ENCODE data around the gene MADCAM1.

The MADCAM1 gene

DNA sequence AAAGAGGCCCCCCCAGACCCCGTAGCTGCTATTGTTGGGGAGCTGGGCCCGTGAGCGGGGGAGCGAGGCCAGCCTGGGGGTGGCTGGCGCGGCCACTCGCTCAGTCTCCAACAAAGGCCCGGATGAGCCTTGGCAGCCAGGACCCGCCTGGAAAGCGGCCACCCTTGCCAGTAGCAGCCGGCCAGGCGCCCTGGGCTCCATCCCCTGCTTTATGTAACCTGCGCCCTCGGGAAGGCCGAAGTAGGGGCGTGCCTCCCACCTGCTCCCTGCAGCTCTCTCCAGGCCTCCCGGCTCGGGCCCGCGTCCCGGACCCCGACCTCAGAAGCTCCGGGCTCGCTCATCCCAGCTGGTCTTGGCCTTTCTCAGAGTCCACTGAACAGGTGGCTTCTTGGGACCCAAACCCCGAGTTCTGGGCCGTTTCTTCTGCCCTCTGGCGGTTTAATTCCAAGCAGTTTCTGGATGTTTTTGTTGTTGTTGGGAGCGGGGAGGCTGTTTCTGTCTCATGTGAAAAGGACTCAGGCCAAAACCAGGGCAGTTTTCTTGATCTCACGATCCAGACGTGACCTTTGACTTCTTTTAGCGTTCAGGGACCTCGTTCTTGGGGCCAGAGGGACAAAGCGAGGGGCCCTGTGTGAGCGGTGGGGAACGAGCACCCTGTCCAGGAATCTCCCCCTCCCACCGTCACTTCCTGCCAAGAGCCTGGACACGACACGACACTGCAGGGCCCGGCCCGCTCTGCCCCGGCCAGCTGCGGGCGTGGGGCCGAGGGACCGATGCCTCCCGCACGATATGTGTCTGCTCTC, 36.5 kb downstream of the MADCAM1 start:
- no peak for DNase-seq

DNA sequence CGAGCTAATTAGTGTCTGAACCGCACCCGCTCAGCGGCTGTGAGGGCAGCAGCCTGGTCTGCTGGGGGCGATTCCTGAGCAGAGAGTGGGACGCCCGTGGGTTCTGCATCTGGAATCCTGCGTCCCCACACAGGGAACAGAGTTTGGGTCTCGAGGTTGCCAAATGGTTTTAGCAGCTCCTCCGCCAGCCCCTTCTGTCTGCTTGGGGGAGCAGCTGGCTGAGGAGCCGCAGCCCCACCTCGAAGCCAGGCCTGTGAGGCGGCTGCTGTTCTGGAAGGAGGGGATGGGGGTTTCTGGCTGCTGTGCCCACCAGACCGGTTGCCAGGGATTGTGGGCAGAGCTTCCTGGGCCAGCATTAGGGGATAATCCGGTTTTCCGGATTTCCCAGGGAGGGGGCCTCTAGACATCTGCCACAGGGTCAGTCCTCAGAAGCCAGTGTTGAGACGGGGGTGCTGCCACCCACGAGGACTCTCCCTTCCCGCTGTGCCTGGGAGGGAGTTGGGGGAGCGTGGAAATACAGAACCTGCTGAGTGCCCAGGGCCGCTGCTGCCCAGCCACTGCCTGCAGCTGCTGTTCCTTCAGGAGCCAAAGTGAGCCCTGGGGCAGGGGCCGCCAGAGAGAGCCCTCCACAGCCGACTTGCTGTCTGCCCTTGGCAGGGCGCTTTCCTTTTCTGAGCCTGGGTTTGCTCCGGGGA, 37.2 kb downstream of the MADCAM1 start:
- DNase-seq, result no peak

DNA sequence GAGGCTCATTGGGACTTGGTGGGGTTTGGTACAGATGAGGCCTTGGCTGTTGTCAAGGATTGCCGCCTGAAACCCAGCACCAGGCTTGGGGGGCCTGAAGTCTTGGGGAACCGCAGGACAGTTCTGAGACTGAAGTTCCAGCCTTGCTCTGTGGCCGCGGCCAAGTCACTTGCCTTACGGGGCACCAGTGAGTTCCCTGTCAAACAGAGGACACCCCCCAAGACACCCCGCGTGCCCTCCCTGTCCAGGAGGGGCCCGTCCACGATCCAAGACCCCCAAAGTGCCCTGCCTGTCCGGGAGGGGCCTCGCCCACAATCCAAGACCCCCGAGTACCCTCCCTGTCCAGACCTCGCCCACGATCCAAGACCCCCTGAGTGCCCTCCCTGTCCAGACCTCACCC, 37.8 kb downstream of the MADCAM1 start:
- no peak for DNase-seq

DNA sequence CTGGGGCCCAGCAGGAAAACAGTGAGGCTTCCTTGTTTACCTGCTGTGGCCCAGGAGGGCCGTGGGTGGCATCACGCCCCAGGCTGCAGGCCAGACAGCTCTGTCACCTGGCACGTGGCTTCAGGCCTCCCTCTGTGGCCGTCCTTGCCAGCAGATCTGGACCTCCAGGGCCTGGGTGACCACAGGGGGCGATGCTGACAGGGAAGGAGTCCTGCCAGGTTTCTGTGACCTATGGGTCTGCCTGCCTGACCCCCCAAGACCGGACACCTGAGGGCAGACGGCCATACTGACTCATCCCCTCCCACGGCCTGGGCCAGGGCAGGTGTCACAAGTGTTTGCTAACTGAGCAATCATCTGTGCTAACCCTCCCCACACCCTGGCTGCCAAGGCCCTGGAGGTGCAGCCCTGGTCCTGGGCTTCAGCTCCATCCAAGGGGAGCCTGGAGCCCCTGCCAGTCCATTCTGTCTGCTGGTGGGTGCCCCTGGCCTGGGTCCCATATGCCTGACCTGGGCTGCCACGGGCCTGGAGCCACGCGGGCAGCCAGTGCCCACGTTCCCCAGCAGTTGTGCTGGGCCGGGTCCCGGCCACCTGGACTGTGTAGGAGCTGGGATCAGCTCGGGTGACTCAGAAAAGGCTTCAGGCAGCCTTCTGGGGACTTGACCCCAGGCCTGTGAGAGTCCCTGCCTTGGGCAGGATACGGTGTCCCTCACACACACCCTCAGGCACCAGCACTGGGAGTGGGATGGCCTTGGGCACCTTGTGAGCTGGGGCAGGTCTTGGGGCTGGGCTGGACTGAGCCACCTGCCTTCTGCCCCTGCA, 38.9 kb downstream of the MADCAM1 start:
- no peak for DNase-seq

DNA sequence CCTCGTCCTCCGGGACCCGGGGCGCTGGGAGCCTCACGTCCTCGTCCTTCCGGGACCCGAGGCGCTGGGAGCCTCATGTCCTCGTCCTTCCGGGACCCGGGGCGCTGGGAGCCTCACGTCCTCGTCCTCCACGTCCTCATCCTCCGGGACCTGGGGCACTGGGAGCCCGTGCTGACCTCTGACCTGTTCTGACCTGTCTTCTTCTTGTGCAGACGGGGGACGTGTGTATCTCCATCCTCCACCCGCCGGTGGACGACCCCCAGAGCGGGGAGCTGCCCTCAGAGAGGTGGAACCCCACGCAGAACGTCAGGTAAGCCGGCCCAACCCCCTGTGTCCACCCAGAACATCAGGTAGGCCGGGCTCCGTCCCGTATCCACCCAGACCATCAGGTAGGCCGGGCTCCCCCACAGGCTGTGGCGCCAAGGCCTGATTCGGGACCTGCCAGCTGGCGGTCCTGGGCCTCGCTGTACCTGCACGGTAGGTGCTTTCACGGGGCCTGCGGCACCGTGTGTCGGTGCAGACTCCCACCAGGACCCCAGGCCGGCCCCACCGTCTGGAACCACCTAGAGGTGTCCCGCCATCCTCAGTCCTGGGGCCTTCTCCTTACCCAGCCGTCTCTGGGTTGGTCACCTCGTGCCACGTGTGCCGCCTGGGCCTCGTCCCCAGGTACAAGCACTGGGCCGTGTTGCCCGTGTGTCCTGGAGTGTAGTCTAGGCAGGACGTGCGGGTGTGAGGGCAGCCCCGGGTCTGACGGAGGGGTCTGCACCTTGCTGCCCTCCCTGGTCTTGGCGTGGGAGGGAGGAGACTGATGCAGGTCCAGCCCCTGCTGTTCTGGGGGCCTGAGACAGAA, 40.0 kb downstream of the MADCAM1 start:
- DNase-seq, result no peak

DNA sequence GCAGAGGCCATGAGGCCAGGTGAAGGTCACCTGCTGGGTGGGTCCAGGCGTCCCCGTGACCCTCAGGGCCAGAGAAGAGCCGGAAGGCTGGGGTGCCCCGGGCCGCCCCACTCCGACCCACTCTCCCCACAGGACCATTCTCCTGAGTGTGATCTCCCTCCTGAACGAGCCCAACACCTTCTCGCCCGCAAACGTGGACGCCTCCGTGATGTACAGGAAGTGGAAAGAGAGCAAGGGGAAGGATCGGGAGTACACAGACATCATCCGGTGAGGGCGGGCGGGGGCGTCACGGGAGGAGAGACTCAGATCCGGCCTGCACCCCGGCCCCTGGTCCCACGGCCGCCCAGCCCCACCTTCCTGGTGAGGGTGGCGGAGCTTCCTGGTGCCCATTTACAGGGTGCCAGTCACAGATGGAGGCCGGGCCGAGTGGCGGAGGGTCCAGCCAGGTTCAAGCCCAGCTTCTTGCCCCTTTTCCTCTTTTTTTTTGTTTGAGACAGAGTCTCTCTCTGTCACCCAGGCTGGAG, 40.7 kb downstream of the MADCAM1 start:
- DNase-seq, result no peak

DNA sequence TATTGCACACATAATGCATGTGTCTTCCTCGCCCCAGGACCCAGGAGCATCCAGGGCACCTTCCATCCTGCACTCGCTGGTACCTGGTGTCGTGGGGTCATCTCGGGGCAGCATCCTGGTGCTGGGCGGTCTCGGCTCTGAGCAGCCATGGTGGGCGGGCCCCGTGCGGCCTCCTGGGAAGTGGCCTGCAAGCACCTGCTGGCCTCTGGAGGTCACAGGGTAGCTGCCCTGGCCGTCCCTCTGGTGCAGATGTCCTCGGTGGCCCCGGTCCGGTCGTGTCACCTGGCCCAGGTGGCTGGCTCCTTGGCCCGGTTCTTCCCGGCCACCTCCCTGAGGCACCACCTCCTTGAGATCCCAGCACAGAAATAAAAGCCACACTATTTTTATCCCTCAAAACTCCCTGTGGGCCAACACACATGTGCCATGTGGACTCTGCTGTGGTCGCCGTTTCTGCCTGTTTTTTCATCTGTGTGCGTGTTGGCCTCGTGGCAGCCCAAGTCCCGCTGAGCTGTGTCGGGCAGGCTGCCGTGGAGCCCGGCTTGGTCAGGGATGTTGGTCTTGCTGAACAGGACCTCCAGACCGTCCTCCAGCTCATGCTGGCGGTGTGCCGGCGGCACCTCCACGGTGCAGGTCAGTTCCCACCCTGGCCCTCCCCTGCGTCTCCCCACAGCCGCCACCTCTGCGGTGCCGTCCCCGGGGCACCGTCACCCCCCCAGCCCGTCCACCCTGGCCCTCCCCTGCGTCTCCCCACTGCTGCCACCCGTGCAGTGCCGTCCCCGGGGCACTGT, 42.5 kb downstream of the MADCAM1 start:
- DNase-seq, result no peak

DNA sequence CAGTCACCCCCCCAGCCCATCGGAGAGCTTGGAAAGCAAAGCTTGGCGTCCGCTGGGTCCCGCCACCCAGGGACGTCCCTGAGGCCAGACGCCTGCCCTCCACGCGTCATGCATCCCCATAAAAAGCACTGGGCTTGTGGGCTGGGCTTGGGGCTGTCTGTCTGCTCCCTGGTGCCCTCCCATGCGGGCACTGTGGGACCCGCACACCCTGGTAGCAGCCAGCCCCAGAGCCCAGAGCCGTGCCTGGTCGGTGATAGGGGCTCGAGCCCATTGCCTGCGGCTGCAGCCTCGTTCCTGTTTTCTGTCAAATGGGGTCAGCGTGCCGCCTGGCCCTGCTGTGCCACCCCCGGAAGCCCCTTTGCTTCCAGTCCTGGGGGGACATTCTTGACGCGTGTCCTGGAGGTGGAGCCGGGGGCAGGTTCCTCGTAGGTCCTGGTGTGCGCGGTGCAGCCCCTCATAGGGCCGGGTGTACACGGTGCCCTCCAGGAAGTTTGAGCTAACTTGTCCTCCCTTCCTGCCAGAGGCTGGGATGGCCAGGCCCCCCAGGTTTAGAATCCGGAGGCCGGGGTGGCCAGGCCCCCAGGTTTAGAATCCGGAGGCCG, 43.2 kb downstream of the MADCAM1 start:
- DNase-seq, result no peak

DNA sequence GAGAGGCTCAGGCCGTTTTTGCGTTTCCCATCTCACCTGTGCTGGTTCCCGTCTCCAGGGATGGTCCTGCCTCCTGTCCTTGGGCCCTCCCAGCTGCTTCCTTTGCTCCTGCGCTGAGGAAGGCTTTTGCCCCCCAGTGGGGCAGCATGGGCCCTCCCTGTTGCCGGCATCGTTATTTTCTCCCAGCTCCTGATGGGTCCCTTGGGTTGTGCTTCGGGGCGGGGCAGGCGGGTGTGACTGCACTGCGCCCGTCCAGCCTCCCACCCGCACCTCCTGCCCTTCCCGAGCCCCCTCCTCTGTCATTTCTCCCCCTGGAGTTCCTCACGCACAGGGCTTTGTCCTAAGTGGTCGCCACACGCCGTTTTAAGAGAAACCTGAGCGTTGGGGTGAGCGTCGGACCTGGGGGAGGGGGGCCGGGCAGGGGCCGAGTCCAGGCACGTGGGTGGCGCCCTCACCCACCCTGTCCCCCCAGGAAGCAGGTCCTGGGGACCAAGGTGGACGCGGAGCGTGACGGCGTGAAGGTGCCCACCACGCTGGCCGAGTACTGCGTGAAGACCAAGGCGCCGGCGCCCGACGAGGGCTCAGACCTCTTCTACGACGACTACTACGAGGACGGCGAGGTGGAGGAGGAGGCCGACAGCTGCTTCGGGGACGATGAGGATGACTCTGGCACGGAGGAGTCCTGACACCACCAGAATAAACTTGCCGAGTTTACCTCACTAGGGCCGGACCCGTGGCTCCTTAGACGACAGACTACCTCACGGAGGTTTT, 44.8 kb downstream of the MADCAM1 start:
- no peak for DNase-seq

DNA sequence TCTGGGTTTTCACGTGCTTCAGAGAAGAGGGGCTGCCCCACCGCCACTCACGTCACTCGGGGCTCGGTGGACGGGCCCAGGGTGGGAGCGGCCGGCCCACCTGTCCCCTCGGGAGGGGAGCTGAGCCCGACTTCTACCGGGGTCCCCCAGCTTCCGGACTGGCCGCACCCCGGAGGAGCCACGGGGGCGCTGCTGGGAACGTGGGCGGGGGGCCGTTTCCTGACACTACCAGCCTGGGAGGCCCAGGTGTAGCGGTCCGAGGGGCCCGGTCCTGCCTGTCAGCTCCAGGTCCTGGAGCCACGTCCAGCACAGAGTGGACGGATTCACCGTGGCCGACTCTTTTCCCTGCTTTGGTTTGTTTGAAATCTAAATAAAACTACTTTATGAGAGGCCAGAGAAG, 45.4 kb downstream of the MADCAM1 start:
- no peak for DNase-seq

DNA sequence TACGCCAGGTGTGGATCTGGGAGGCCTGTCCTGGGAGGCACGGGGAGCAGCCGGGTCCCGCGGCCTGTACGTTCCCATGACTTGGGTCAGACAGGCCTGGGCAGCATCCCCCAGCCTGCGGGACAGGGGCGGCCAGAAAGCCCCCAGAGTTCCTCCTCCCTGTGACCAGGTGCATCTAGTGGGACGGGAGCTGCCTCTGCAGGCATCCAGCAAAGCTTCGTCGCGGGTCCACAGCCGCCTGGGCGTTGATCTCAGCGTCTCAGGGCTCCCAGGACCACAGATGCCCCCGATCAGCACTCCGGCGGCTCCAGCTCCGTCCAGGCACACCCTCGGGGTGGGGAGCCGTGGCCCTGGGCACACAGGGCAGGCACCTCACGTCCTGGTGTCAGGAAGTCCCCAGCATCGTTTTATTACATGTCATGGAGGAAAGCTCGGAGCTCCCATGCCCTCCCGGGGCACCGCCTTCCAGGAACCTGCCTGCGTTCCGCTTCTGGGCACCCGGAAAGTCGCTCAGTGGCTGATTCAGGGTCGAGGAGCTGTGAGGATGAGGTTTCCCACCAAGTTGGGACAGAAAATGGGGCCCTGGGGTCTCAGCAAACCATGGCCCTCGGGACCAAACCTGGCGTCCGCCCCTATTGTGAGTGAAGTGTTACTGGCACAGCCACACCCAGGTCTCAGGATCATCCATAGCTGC, 46.0 kb downstream of the MADCAM1 start:
- no peak for DNase-seq

DNA sequence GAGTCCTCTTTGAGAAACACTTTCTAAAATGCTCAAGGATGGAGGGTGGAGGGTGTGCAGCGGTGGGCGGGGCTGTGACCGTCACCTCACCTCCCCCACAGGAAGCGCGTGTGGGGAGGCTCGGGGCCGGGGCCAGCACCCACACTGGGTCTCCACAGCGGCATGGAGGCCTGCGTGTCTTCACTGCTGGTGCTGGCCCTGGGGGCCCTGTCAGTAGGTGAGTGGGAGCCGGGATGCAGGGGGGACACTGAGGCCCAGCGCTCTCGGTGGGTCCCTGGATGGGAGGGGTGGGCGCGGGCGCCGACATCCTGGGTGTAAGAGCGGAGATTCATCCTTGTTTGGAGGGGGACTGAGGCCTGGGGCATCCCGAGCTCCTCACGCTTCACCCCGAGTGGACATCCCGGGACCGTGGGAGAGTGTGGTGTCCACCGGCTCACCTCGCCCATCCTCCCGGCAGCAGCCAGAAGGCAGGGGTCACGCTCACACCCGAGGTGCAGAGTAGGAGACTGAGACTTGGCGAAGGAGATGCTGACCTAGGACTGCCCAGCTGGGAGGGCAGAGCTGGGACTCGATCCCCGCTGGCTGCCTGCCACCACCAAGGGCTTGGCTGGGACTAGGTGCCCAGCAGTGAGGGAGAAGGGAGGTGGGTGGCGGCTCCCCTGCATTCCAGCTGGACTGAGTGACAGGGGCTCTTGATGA, 47.8 kb downstream of the MADCAM1 start, which contains the start of gene GZMM:
GZMM (plus strand) TSS at position 144 of the 699 bp plus-strand sequence; CDS start at position 163, 19 bp downstream.
- no peak for DNase-seq

DNA sequence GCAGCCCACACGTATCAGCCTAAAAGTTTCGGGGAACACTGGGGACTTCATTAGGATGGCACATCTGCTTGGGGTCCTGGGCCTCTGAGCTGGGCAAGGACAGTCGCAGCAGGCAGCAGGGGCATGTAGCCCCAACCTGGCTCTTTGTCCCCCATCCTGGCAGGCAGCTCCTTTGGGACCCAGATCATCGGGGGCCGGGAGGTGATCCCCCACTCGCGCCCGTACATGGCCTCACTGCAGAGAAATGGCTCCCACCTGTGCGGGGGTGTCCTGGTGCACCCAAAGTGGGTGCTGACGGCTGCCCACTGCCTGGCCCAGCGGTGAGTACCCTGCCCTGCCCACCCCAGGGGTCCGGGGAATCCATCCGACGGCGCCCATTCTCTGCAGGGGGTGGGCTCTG, 50.8 kb downstream of the MADCAM1 start:
- no peak for DNase-seq

DNA sequence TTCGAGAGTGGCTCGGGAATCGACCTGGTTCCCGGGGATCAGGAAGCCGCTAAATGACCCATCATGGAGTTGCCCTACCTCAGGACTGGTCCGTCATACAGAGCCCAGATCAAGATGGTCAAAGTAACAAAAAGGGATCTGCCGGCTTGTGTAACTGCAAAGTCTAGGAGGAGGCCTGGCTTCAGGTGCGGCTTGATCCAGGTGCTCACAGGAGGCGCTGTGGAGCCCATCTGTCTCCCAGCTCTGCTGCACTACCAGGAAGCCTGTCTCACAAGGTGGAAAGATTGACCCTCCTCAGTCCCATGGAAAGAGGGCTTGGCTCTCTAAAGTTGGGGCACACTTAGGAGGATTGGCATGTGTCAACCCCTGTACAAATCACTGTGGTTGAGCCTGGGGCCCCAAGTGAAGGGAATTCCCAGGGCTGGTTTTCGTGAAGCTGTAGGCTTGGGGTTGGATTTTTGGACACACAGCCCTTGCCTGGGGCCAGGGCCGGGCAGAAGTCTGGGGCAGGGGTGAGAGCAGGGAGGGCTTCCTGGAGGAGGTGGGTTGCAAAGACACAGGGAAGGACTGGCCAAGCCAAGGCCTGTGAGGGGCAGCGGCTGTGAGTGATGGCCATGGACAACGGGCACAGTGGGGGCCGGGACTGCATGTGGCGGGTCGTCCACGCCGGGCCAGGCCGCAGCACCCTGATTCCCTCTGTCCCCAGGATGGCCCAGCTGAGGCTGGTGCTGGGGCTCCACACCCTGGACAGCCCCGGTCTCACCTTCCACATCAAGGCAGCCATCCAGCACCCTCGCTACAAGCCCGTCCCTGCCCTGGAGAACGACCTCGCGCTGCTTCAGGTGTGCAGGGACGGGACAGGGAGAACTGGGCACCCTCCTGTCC, 51.8 kb downstream of the MADCAM1 start:
- DNase-seq, result no peak

DNA sequence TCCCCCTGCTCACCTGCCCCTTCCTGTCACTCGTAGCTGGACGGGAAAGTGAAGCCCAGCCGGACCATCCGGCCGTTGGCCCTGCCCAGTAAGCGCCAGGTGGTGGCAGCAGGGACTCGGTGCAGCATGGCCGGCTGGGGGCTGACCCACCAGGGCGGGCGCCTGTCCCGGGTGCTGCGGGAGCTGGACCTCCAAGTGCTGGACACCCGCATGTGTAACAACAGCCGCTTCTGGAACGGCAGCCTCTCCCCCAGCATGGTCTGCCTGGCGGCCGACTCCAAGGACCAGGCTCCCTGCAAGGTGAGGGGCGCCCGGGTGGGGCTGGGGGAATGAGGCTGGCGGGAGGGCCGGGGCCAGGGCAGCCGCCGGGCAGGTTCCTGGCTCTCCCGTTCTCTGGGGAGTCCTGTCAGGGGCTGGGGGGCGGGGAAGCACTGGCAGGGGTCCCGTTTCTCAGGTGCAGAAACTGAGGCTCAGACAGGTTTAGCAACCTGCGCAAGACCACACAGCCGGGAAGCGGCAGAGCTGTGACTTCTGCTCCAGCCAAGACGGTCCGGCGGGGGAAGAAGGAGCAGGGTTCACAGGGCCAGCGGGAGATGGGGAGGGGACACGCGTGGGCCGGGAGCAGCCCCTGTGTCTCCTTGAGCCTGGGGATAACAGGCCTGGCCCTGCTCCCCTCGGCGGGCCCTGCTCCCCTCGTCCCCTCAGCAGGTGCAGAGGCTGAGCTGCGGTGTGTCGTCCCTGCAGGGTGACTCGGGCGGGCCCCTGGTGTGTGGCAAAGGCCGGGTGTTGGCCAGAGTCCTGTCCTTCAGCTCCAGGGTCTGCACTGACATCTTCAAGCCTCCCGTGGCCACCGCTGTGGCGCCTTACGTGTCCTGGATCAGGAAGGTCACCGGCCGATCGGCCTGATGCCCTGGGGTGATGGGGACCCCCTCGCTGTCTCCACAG, 52.9 kb downstream of the MADCAM1 start:
- DNase-seq, result no peak

DNA sequence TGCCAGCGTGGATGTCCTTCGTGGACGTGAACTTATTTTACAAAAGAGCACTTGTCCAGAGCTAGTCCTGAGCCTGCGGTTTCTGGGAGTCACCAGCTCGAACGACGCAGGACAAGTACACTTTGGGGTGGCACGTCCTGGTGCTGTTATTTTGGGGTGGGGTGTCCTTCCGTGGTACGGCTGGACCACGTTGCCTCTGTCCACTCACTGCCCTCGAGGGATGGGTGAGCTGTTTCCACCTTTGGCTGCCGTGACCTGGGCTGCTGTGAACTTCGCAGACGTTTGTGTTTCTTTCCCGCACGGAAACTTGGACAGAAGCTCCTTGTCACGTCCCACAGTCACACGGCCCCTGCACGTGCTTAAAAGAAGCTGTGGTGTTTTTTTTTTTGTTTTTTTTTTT, 58.5 kb downstream of the MADCAM1 start:
- no peak for DNase-seq
